Liver (tissue), 3 donors: ENCODE data around the gene RTP5.

ENCODE experiments used
- ATF3 ChIP-seq: IDR thresholded peaks from 2 replicates; pipeline ENCODE4 v1.6.1; 2016; ENCODE audit warnings: antibody characterized with exemption
- CTCF ChIP-seq: fragments of 150-350 bp; IDR thresholded peaks from 2 replicates; pipeline ENCODE4 v1.5.1; 2017; ENCODE audit warnings: improper control_type of control experiment, low read depth, low read length; ENCODE audit not compliant: missing input control
- FOXA1 ChIP-seq: IDR thresholded peaks from 2 replicates; pipeline ENCODE4 v1.6.1; 2016; ENCODE audit warnings: antibody characterized with exemption
- GABPA ChIP-seq, 2 donors: IDR thresholded peaks in 1 of 2; conservative IDR thresholded peaks in 1 of 2; 2 replicates each; pipeline ENCODE4 v1.6.1; 2016; ENCODE audit warnings: antibody characterized with exemption in 2 of 2, mild to moderate bottlenecking in 1 of 2, moderate library complexity in 1 of 2
- JUND ChIP-seq, 2 donors: IDR thresholded peaks; 2 replicates each; pipeline ENCODE4 v1.6.1; 2016; ENCODE audit warnings: antibody characterized with exemption in 2 of 2
- RAD21 ChIP-seq, 2 donors: IDR thresholded peaks; 2 replicates each; pipeline ENCODE4 v1.6.1; 2016; ENCODE audit warnings: antibody characterized with exemption in 2 of 2, mild to moderate bottlenecking in 2 of 2
- REST ChIP-seq: IDR thresholded peaks from 2 replicates; pipeline ENCODE4 v1.6.1; 2016; ENCODE audit warnings: antibody characterized with exemption, mild to moderate bottlenecking
- RXRA ChIP-seq, 2 donors: IDR thresholded peaks; 2 replicates each; pipeline ENCODE4 v1.6.1; 2017 to 2018; ENCODE audit warnings: antibody characterized with exemption in 2 of 2, mild to moderate bottlenecking in 1 of 2
- SP1 ChIP-seq: IDR thresholded peaks from 2 replicates; pipeline ENCODE4 v1.6.1; 2018; ENCODE audit warnings: antibody characterized with exemption, mild to moderate bottlenecking
- TAF1 ChIP-seq: conservative IDR thresholded peaks from 2 replicates; pipeline ENCODE4 v1.6.1; 2016; ENCODE audit warnings: antibody characterized with exemption, mild to moderate bottlenecking
- YY1 ChIP-seq: IDR thresholded peaks from 2 replicates; pipeline ENCODE4 v1.6.1; 2016; ENCODE audit warnings: antibody characterized with exemption, mild to moderate bottlenecking
- TF ChIP-seq, protein P1 (sequence below): IDR thresholded peaks from 2 replicates; pipeline ENCODE4 v1.6.1; 2016; ENCODE audit warnings: antibody characterized with exemption
- TF ChIP-seq, protein P2 (sequence below): IDR thresholded peaks from 2 replicates; pipeline ENCODE4 v1.6.1; 2016; ENCODE audit warnings: antibody characterized with exemption
- donor health status: healthy.
- donor health status: healthy.

- TF ChIP-seq, protein P1, sequence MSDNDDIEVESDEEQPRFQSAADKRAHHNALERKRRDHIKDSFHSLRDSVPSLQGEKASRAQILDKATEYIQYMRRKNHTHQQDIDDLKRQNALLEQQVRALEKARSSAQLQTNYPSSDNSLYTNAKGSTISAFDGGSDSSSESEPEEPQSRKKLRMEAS: no peak
- TF ChIP-seq CTCF: no peak
- no peak for TF ChIP-seq TAF1
- no peak for TF ChIP-seq RXRA (IDR thresholded peaks at IDR 0.05)
- no peak for TF ChIP-seq YY1
- TF ChIP-seq FOXA1: no peak
- no peak for TF ChIP-seq REST
- TF ChIP-seq SP1: no peak
- no peak for TF ChIP-seq RAD21 (IDR thresholded peaks at IDR 0.05)
- no peak for TF ChIP-seq GABPA (IDR thresholded peaks at IDR 0.05 in 1 of 2, conservative IDR thresholded peaks at IDR 0.05 in 1 of 2)
- no peak for TF ChIP-seq JUND (IDR thresholded peaks at IDR 0.05)
- TF ChIP-seq, protein P2, sequence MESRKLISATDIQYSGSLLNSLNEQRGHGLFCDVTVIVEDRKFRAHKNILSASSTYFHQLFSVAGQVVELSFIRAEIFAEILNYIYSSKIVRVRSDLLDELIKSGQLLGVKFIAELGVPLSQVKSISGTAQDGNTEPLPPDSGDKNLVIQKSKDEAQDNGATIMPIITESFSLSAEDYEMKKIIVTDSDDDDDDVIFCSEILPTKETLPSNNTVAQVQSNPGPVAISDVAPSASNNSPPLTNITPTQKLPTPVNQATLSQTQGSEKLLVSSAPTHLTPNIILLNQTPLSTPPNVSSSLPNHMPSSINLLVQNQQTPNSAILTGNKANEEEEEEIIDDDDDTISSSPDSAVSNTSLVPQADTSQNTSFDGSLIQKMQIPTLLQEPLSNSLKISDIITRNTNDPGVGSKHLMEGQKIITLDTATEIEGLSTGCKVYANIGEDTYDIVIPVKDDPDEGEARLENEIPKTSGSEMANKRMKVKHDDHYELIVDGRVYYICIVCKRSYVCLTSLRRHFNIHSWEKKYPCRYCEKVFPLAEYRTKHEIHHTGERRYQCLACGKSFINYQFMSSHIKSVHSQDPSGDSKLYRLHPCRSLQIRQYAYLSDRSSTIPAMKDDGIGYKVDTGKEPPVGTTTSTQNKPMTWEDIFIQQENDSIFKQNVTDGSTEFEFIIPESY: no peak
- no peak for TF ChIP-seq ATF3
These were observed 33.9 kb upstream of the RTP5 start for GRCh38 chr2:241835611-241836010.
